K562 (cell line): ENCODE results near the gene LONP1. TPM values are rescaled to one million over a fixed set of nuclear protein-coding genes. Genes with fewer than 3 reads are reported as not detected.

Experiments used
- GTF2F1 ChIP-seq: IDR thresholded peaks from 2 replicates; pipeline ENCODE4 v1.6.1; 2011; ENCODE audit warnings: low read depth, low read length, improper control_type of control experiment
- HNRNPL ChIP-seq: fragments of 200-400 bp; formaldehyde crosslinking; IDR thresholded peaks from 2 replicates; pipeline ENCODE4 v1.6.1; 2017; ENCODE audit warnings: low read depth, mild to moderate bottlenecking, low read length
- JUND ChIP-seq, 2 experiments: IDR thresholded peaks; 2 replicates in 1 of 2; 3 replicates in 1 of 2; pipeline ENCODE4 v1.6.1; 2011; ENCODE audit warnings: borderline replicate concordance in 2 of 2, low read depth in 2 of 2, low read length in 2 of 2, improper control_type of control experiment in 1 of 2, missing biosample characterization in 1 of 2, missing genetic modification characterization in 1 of 2, missing genetic modification reagents in 1 of 2
- KLF10 ChIP-seq: fragments of 250-450 bp; sonication (Bioruptor Pico); IDR thresholded peaks from 2 replicates; pipeline ENCODE4 v1.6.1; 2021; ENCODE audit warnings: matching md5 sums
- LEF1 ChIP-seq: fragments of 450-650 bp; IDR thresholded peaks from 2 replicates; pipeline ENCODE4 v1.6.1; 2016; ENCODE audit warnings: mild to moderate bottlenecking
- NEUROD1 ChIP-seq: fragments of 150-350 bp; IDR thresholded peaks from 2 replicates; pipeline ENCODE4 v1.6.1; 2014; ENCODE audit warnings: borderline replicate concordance, low read length, low read depth; ENCODE audit not compliant: partially characterized antibody
- NFE2L1 ChIP-seq: fragments of 450-650 bp; IDR thresholded peaks from 2 replicates; pipeline ENCODE4 v1.6.1; 2016; ENCODE audit warnings: missing genetic modification characterization, low read depth, mild to moderate bottlenecking, missing compliant biosample characterization, moderate library complexity, borderline replicate concordance
- PHB2 ChIP-seq: fragments of 450-650 bp; IDR thresholded peaks from 2 replicates; pipeline ENCODE4 v1.6.1; 2017; ENCODE audit warnings: low read depth
- POLR2B ChIP-seq: fragments of 450-650 bp; IDR thresholded peaks from 2 replicates; pipeline ENCODE4 v1.6.1; 2018; ENCODE audit warnings: low read depth; ENCODE audit not compliant: partially characterized antibody
- RBM14 ChIP-seq: fragments of 200-400 bp; formaldehyde crosslinking; IDR thresholded peaks from 2 replicates; pipeline ENCODE4 v1.6.1; 2018; ENCODE audit warnings: low read depth, mild to moderate bottlenecking, low read length, moderate library complexity, borderline replicate concordance; ENCODE audit not compliant: insufficient read depth
- STAT6 ChIP-seq: sonication (generic); formaldehyde crosslinking; IDR thresholded peaks from 2 replicates; pipeline ENCODE4 v1.8.1; 2023; ENCODE audit warnings: mild to moderate bottlenecking, missing genetic modification reagents
- TEAD2 ChIP-seq: fragments of 450-650 bp; IDR thresholded peaks from 2 replicates; pipeline ENCODE4 v1.6.1; 2016; ENCODE audit warnings: missing genetic modification characterization, control low read depth, missing compliant biosample characterization
- TEAD4 ChIP-seq, 2 experiments: sonication (generic) in 1 of 2; formaldehyde crosslinking in 1 of 2; IDR thresholded peaks; 2 replicates each; pipeline versions ENCODE4 v1.6.1 to v1.8.0; 2012 to 2022; ENCODE audit warnings: borderline replicate concordance in 1 of 2, inconsistent platforms in 1 of 2, low read length in 1 of 2, mild to moderate bottlenecking in 1 of 2, missing genetic modification reagents in 1 of 2
- THAP7 ChIP-seq: fragments of 250-450 bp; sonication (Bioruptor Pico); IDR thresholded peaks from 2 replicates; pipeline ENCODE4 v1.5.0; 2021
- ZFX ChIP-seq: sonication (generic); formaldehyde crosslinking; IDR thresholded peaks from 2 replicates; pipeline ENCODE4 v1.8.0; 2022; ENCODE audit warnings: mild to moderate bottlenecking, missing genetic modification reagents, moderate library complexity
- ZMIZ1 ChIP-seq, 2 experiments: fragments of 150-350 bp in 1 of 2; IDR thresholded peaks; 2 replicates each; pipeline ENCODE4 v1.6.1; 2012 to 2016; ENCODE audit warnings: low read depth in 2 of 2, low read length in 2 of 2, mild to moderate bottlenecking in 1 of 2, moderate library complexity in 1 of 2
- ZNF695 ChIP-seq: fragments of 450-650 bp; formaldehyde crosslinking; IDR thresholded peaks from 2 replicates; pipeline ENCODE4 v1.4.0; 2020; ENCODE audit warnings: mild to moderate bottlenecking, moderate library complexity
- polyA plus RNA-seq, 8 experiments: library from polyadenylated mRNA; depleted of rRNA in 4 of 8; stranded (reverse) in 5 of 8; unstranded in 3 of 8; fragments of >200 nt; fragmentation: Nextera tagmentation in 2 of 8; fragmentation: Illumina TruSeq in 1 of 8; extraction: Ambion mirVana in 2 of 8; extraction: Trizol in 1 of 8; gene quantifications; 2 replicates each; pipeline versions ENCODE4 v1.2.1 to v1.2.3, GENCODE V29; 2011 to 2014; ENCODE audit warnings: inconsistent platforms in 1 of 8, missing spikeins in 1 of 8
- total RNA-seq, 7 experiments: library from RNA; depleted of rRNA in 6 of 7; stranded (reverse); fragments of >200 nt in 6 of 7; fragmentation: Illumina TruSeq in 2 of 7; extraction: Trizol in 2 of 7; gene quantifications; 2 replicates each; pipeline versions ENCODE4 v1.2.1 to v1.2.3, GENCODE V29; 2011 to 2021; ENCODE audit warnings: low replicate concordance in 1 of 7

The LONP1 gene
- total and polyA plus RNA-seq, 9 of the 15 experiments (the other 6 are each of a cell fraction or from before 2014, with no cell fraction given) = 1.1 to 238 (median 84.5) TPM

- TF ChIP-seq JUND (IDR thresholded peaks at IDR 0.05; ENCODE audit: borderline replicate concordance, low read depth, low read length) (no peak), JUND (tag; IDR thresholded peaks at IDR 0.05; ENCODE audit: borderline replicate concordance, low read depth, low read length) (no peak), STAT6 (no peak), ZMIZ1 (IDR thresholded peaks at IDR 0.05; ENCODE audit: low read depth in 2 of 2, low read length in 2 of 2) (no peak), LEF1 (no peak), ZNF695 (CRISPR knock-in tag) (0 out of 2 replicates have a peak, but pooled peaks have one; percentile 38), THAP7 (CRISPR knock-in tag) (no peak), GTF2F1 (0 out of 2 replicates have a peak, but pooled peaks have one; percentile 36), KLF10 (no peak), PHB2 (no peak), ZFX (CRISPR knock-in tag) (peak; percentile 39; the same call in 1 of the 2 replicates), NEUROD1 (no peak), TEAD4 (IDR thresholded peaks at IDR 0.05; ENCODE audit: low read length) (no peak), TEAD4 (CRISPR knock-in tag; IDR thresholded peaks at IDR 0.05; ENCODE audit: borderline replicate concordance) (peak; percentile 52; the same call in 1 of the 2 replicates), HNRNPL (peak; percentile 64; the same call in 1 of the 2 replicates), RBM14 (no peak), POLR2B (peak; percentile 81), TEAD2 (tag) (no peak), NFE2L1 (no peak)
These were observed 26.5 kb downstream of the LONP1 start (continued) for GRCh38 chr19:5693195-5694166.
